Neural progenitor cell (in vitro differentiated cells): Measurements from ENCODE around the gene GOLGA3. TPM values are rescaled to one million over a fixed set of nuclear protein-coding genes. Genes with fewer than 3 reads are reported as not detected.

Source experiments
- DNase-seq: peaks from one replicate; pipeline ENCODE4 v3.0.0-alpha.2; 2016; ENCODE audit warnings: low spot score
- H2AFZ ChIP-seq: fragments of 200-600 bp; sonication (generic); replicated peaks from 2 replicates; pipeline ENCODE4 v1.6.1; 2016; ENCODE audit warnings: antibody characterized with exemption
- H3F3A ChIP-seq: fragments of 200-600 bp; sonication (generic); 2 replicates; pipeline ENCODE4 v1.6.1; 2016; ENCODE audit warnings: antibody characterized with exemption, low read depth
- H3K27ac ChIP-seq: fragments of 200-600 bp; sonication (generic); 2 replicates; pipeline ENCODE4 v1.5.1; 2016; ENCODE audit warnings: mild to moderate bottlenecking
- H3K27me3 ChIP-seq: fragments of 200-600 bp; sonication (generic); 2 replicates; pipeline ENCODE4 v1.6.1; 2016; ENCODE audit warnings: mild to moderate bottlenecking, moderate library complexity
- H3K36me3 ChIP-seq: fragments of 200-600 bp; sonication (generic); 2 replicates; pipeline ENCODE4 v1.5.1; 2016
- H3K4me1 ChIP-seq: fragments of 200-600 bp; sonication (generic); 2 replicates; pipeline ENCODE4 v1.6.1; 2016; ENCODE audit warnings: mixed run types
- H3K4me2 ChIP-seq: fragments of 200-600 bp; sonication (generic); 2 replicates; pipeline ENCODE4 v1.6.1; 2016
- H3K4me3 ChIP-seq: fragments of 200-600 bp; sonication (generic); 2 replicates; pipeline ENCODE4 v1.5.1; 2016
- H3K79me2 ChIP-seq: fragments of 200-600 bp; sonication (generic); 2 replicates; pipeline ENCODE4 v1.6.1; 2016; ENCODE audit warnings: low read depth
- H3K9ac ChIP-seq: fragments of 200-600 bp; sonication (generic); 2 replicates; pipeline ENCODE4 v1.6.1; 2016
- H3K9me3 ChIP-seq: fragments of 200-600 bp; sonication (generic); 2 replicates; pipeline ENCODE4 v1.5.1; 2016; ENCODE audit warnings: low read depth
- H4K20me1 ChIP-seq: fragments of 200-600 bp; sonication (generic); 2 replicates; pipeline ENCODE4 v1.6.1; 2016; ENCODE audit warnings: low read depth
- H3K27ac Mint-ChIP-seq: 3 replicates; pipeline ENCODE4 v1.8.0; 2021; ENCODE audit warnings: mixed read lengths
- H3K27me3 Mint-ChIP-seq: 2 replicates; pipeline ENCODE4 v1.8.0; 2022; ENCODE audit warnings: low read depth, mild to moderate bottlenecking, inconsistent platforms, moderate library complexity, mixed read lengths; ENCODE audit not compliant: insufficient read depth
- H3K36me3 Mint-ChIP-seq: 3 replicates; pipeline ENCODE4 v1.8.0; 2021; ENCODE audit warnings: mixed read lengths
- H3K4me1 Mint-ChIP-seq: 3 replicates; pipeline ENCODE4 v1.8.0; 2021; ENCODE audit warnings: mixed read lengths
- H3K4me3 Mint-ChIP-seq: 3 replicates; pipeline ENCODE4 v1.8.0; 2021; ENCODE audit warnings: mild to moderate bottlenecking, moderate library complexity, mixed read lengths
- H3K9me3 Mint-ChIP-seq: 3 replicates; pipeline ENCODE4 v1.8.0; 2020; ENCODE audit warnings: mixed read lengths
- CTCF ChIP-seq: fragments of 200-600 bp; sonication (generic); IDR thresholded peaks from 2 replicates; pipeline ENCODE4 v1.5.1; 2017; ENCODE audit warnings: antibody characterized with exemption, mild to moderate bottlenecking
- EZH2 ChIP-seq: fragments of 200-600 bp; sonication (generic); IDR thresholded peaks from 2 replicates; pipeline ENCODE4 v1.6.1; 2017; ENCODE audit warnings: antibody characterized with exemption, mild to moderate bottlenecking, moderate library complexity
- EZH2phosphoT487 ChIP-seq: fragments of 200-600 bp; sonication (generic); IDR thresholded peaks from 2 replicates; pipeline ENCODE4 v1.6.1; 2017; ENCODE audit warnings: antibody characterized with exemption
- total RNA-seq: library from RNA; depleted of rRNA; stranded (reverse); fragments of >200 nt; gene quantifications from 2 replicates; pipeline ENCODE4 v1.2.3, GENCODE V29; 2015; ENCODE audit warnings: low replicate concordance

Gene GOLGA3
- total RNA-seq, 1 donor from 2014 or later: 8.5 TPM

- H3K4me1 Mint-ChIP-seq: no peaks in the 10 kb centered on the region
- no peaks in the 10 kb centered on the region for H3K79me2 ChIP-seq
- peaks cover 47% of the 10 kb centered on the region for H3K36me3 Mint-ChIP-seq
- H3K27ac Mint-ChIP-seq: peak overlapping the region; percentile 69
- no peaks in the 10 kb centered on the region for H4K20me1 ChIP-seq
- no peaks in the 10 kb centered on the region for H3K27me3 ChIP-seq
- H3K4me1 ChIP-seq: no peaks in the 10 kb centered on the region
- no peak overlapping the region for H3K4me3 Mint-ChIP-seq
- H3K36me3 ChIP-seq: no peaks in the 10 kb centered on the region
- TF ChIP-seq EZH2phosphoT487: no peak
- TF ChIP-seq CTCF: no peak
- no peak for TF ChIP-seq EZH2
- no peak overlapping the region for H3K4me2 ChIP-seq
- H3F3A ChIP-seq: no peaks in the 10 kb centered on the region
- no peak overlapping the region for H3K9ac ChIP-seq
- DNase-seq: no peak
- H3K4me3 ChIP-seq: no peak overlapping the region
- H3K9me3 ChIP-seq: no peaks in the 10 kb centered on the region
- peaks cover 4% of the 10 kb centered on the region for H3K27me3 Mint-ChIP-seq
- H3K9me3 Mint-ChIP-seq: no peaks in the 10 kb centered on the region
- H2AFZ ChIP-seq: no peak overlapping the region
- H3K27ac ChIP-seq: no peak overlapping the region
Measured at GRCh38 chr12:132787877-132788276, 40.8 kb downstream of the GOLGA3 start.

- Histone ChIP-seq H3K4me3 (no peak overlapping the region), H4K20me1 (no peaks in the 10 kb centered on the region), H2AFZ (no peak overlapping the region), H3K79me2 (no peaks in the 10 kb centered on the region), H3K4me1 (no peaks in the 10 kb centered on the region), H3K9ac (no peak overlapping the region), H3K36me3 (no peaks in the 10 kb centered on the region), H3F3A (no peaks in the 10 kb centered on the region), H3K9me3 (no peaks in the 10 kb centered on the region), H3K27ac (no peak overlapping the region), H3K27me3 (no peaks in the 10 kb centered on the region), H3K4me2 (no peak overlapping the region)
- TF ChIP-seq EZH2 (no peak), CTCF (no peak)
- no peak for DNase-seq
- Mint-ChIP-seq H3K36me3 (peaks cover 42% of the 10 kb centered on the region), H3K27ac (no peak overlapping the region), H3K27me3 (peaks cover 4% of the 10 kb centered on the region), H3K4me3 (no peak overlapping the region), H3K9me3 (no peaks in the 10 kb centered on the region), H3K4me1 (no peaks in the 10 kb centered on the region)
Measured at GRCh38 chr12:132786192-132786591, 42.5 kb downstream of the GOLGA3 start.

GRCh38 chr12:132784580-132784979, 44.1 kb downstream of the GOLGA3 start:
- DNase-seq: no peak
- H3K27ac Mint-ChIP-seq: no peak overlapping the region
- H3K36me3 Mint-ChIP-seq: peaks cover 53% of the 10 kb centered on the region

More at GRCh38 chr12:132784580-132784979, 44.1 kb downstream of the GOLGA3 start:
- Histone ChIP-seq H3F3A (no peaks in the 10 kb centered on the region), H3K9ac (no peak overlapping the region), H3K27ac (no peak overlapping the region), H3K79me2 (no peaks in the 10 kb centered on the region), H2AFZ (no peak overlapping the region), H3K36me3 (no peaks in the 10 kb centered on the region), H3K9me3 (no peaks in the 10 kb centered on the region), H3K27me3 (no peaks in the 10 kb centered on the region), H3K4me1 (no peaks in the 10 kb centered on the region), H3K4me3 (no peak overlapping the region), H3K4me2 (no peak overlapping the region), H4K20me1 (no peaks in the 10 kb centered on the region)
- no peaks in the 10 kb centered on the region for H3K4me1 Mint-ChIP-seq
- H3K4me3 Mint-ChIP-seq: no peak overlapping the region
- H3K27me3 Mint-ChIP-seq: peaks cover 7% of the 10 kb centered on the region
- no peaks in the 10 kb centered on the region for H3K9me3 Mint-ChIP-seq
- TF ChIP-seq CTCF (no peak), EZH2phosphoT487 (no peak), EZH2 (no peak)
